Mesothelial cell of epicardium (in vitro differentiated cells): Measurements from ENCODE around the gene REEP2. TPM values are rescaled to one million over a fixed set of nuclear protein-coding genes. Genes with fewer than 3 reads are reported as not detected.
A peak's percentile ranks its signal among the peaks of the same experiment; 100 is the strongest.

Source experiments
- DNase-seq, 2 experiments: peaks; one replicate each; pipeline ENCODE4 v3.0.0; 2021; ENCODE audit warnings: low spot score in 2 of 2; ENCODE audit not compliant: unreplicated experiment in 2 of 2
- H3K27ac Mint-ChIP-seq: 2 replicates; pipeline ENCODE4 v1.8.0; 2021; ENCODE audit warnings: mixed read lengths
- H3K27me3 Mint-ChIP-seq: 2 replicates; pipeline ENCODE4 v1.8.0; 2021; ENCODE audit warnings: low read depth, mixed read lengths
- H3K36me3 Mint-ChIP-seq: 2 replicates; pipeline ENCODE4 v1.8.0; 2021; ENCODE audit warnings: mixed read lengths
- H3K4me1 Mint-ChIP-seq: 2 replicates; pipeline ENCODE4 v1.8.0; 2021; ENCODE audit warnings: mixed read lengths
- H3K4me3 Mint-ChIP-seq: 2 replicates; pipeline ENCODE4 v1.8.0; 2021; ENCODE audit warnings: mild to moderate bottlenecking, moderate library complexity, mixed read lengths
- H3K9me3 Mint-ChIP-seq: 2 replicates; pipeline ENCODE4 v1.8.0; 2021; ENCODE audit warnings: mixed read lengths
- CTCF ChIP-seq: fragments of 200-600 bp; sonication (generic); IDR thresholded peaks from one replicate; pipeline ENCODE4 v1.5.0; 2021; ENCODE audit warnings: antibody characterized with exemption; ENCODE audit not compliant: unreplicated experiment
- total RNA-seq: library from RNA; stranded (reverse); gene quantifications from 3 replicates; pipeline ENCODE4 v1.2.1, GENCODE V29; 2021

REEP2 gene
- total RNA-seq, 1 donor from 2014 or later, result 15.6 TPM

GRCh38 chr5:138448070-138448469, 9.2 kb downstream of the REEP2 start:
- no peak for DNase-seq
- H3K27me3 Mint-ChIP-seq, result peaks cover 12% of the 10 kb centered on the region
- no peak overlapping the region for H3K27ac Mint-ChIP-seq
- TF ChIP-seq CTCF, result no peak
- no peak overlapping the region for H3K4me3 Mint-ChIP-seq
- no peaks in the 10 kb centered on the region for H3K9me3 Mint-ChIP-seq
- peaks cover 5% of the 10 kb centered on the region for H3K4me1 Mint-ChIP-seq
- no peaks in the 10 kb centered on the region for H3K36me3 Mint-ChIP-seq

GRCh38 chr5:138448481-138449398, 9.9 kb downstream of the REEP2 start:
- no peaks in the 10 kb centered on the region for H3K36me3 Mint-ChIP-seq
- H3K9me3 Mint-ChIP-seq, result no peaks in the 10 kb centered on the region
- no peak for DNase-seq
- no peak overlapping the region for H3K4me3 Mint-ChIP-seq
- peaks cover 12% of the 10 kb centered on the region for H3K27me3 Mint-ChIP-seq
- H3K4me1 Mint-ChIP-seq, result peaks cover 5% of the 10 kb centered on the region
- no peak overlapping the region for H3K27ac Mint-ChIP-seq
- TF ChIP-seq CTCF, result no peak

GRCh38 chr5:138449501-138450239, 10.8 kb downstream of the REEP2 start:
- Mint-ChIP-seq H3K4me3 (peak overlapping the region; percentile 36), H3K27ac (no peak overlapping the region)
- peak; percentile 91 for TF ChIP-seq CTCF

GRCh38 chr5:138450971-138451370, 12.1 kb downstream of the REEP2 start:
- H3K27ac Mint-ChIP-seq, result no peak overlapping the region
- no peak overlapping the region for H3K4me3 Mint-ChIP-seq
- TF ChIP-seq CTCF, result no peak
- peaks cover 16% of the 10 kb centered on the region for H3K27me3 Mint-ChIP-seq
- peaks cover 5% of the 10 kb centered on the region for H3K4me1 Mint-ChIP-seq
- no peak for DNase-seq
- no peaks in the 10 kb centered on the region for H3K36me3 Mint-ChIP-seq
- H3K9me3 Mint-ChIP-seq, result no peaks in the 10 kb centered on the region

More at GRCh38 chr5:138449501-138450239, 10.8 kb downstream of the REEP2 start:
- H3K36me3 Mint-ChIP-seq, result no peaks in the 10 kb centered on the region
- peaks cover 12% of the 10 kb centered on the region for H3K27me3 Mint-ChIP-seq
- peaks cover 5% of the 10 kb centered on the region for H3K4me1 Mint-ChIP-seq
- DNase-seq, result peak; percentile 83 to 95
- no peaks in the 10 kb centered on the region for H3K9me3 Mint-ChIP-seq

GRCh38 chr5:138452720-138453119, 13.9 kb downstream of the REEP2 start:
- TF ChIP-seq CTCF, result no peak
- Mint-ChIP-seq H3K36me3 (no peaks in the 10 kb centered on the region), H3K27ac (no peak overlapping the region), H3K27me3 (peaks cover 20% of the 10 kb centered on the region), H3K4me3 (no peak overlapping the region), H3K9me3 (no peaks in the 10 kb centered on the region), H3K4me1 (peaks cover 5% of the 10 kb centered on the region)
- DNase-seq, result no peak
